ENCODE measurements around the gene FRMD8. TPM values are rescaled to one million over a fixed set of nuclear protein-coding genes. Genes with fewer than 3 reads are reported as not detected.

FRMD8 gene
- total RNA-seq (14.9 and 17.5 TPM in 2 replicates), polyA plus RNA-seq (13.7 and 15.3 TPM in 2 replicates), polyA minus RNA-seq (ENCODE audit: low replicate concordance) (26.4 and 28.1 TPM in 2 replicates)
- polyA plus RNA-seq (2012): 15.2 and 15.4 TPM in 2 replicates

- Histone ChIP-seq H2AFZ (ENCODE audit: low read length) (peak within 1 kb of the TSS; percentile 79), H3K4me2 (ENCODE audit: extremely low read depth, insufficient read depth, low read length) (peak within 1 kb of the TSS; percentile 84), H3K36me3 (ENCODE audit: control insufficient read depth, insufficient read depth, low read length) (peaks cover 7% of the 10 kb centered on the region), H3K4me3 (replicated peaks in 1 of 4; ENCODE audit: control extremely low read depth in 1 of 4, insufficient read depth in 1 of 4, low read depth in 3 of 4, low read length in 4 of 4) (peak within 1 kb of the TSS; percentile 77 to 93 (median 83)), H3K9ac (ENCODE audit: insufficient read depth, low read length) (peak within 1 kb of the TSS; percentile 94), H3K27me3 (ENCODE audit: control insufficient read depth, insufficient read depth, low read length) (no peaks in the 10 kb centered on the region), H3K4me1 (ENCODE audit: control insufficient read depth, extremely low read depth, insufficient read depth, low read length) (peaks cover 54% of the 10 kb centered on the region), H3K9me3 (ENCODE audit: control insufficient read depth, insufficient read depth, low read depth, low read length) (no peaks in the 10 kb centered on the region), H3K27ac (ENCODE audit: insufficient read depth, low read length) (peak within 1 kb of the TSS; percentile 93), H3K79me2 (ENCODE audit: control insufficient read depth, insufficient read depth, low read length) (peaks cover 37% of the 10 kb centered on the region), H4K20me1 (ENCODE audit: control insufficient read depth, extremely low read depth, insufficient read depth, low read length) (no peaks in the 10 kb centered on the region)
- TF ChIP-seq EZH2 (IDR thresholded peaks at IDR 0.05; ENCODE audit: low read length, missing control alignments) (no peak), CTCF (conservative IDR thresholded peaks at IDR 0.05 in 1 of 2, IDR thresholded peaks at IDR 0.05 in 1 of 2; ENCODE audit: low read depth in 1 of 2, low read length in 2 of 2) (no peak)
- peak; percentile 67 to 73 for DNase-seq (ENCODE audit: low read depth in 2 of 2)
These were observed at the start of gene FRMD8 for GRCh38 chr11:65386307-65387140. FRMD8 (plus strand) TSS chr11:65386637; CDS start chr11:65387037, 400 bp downstream.

- H3K79me2 ChIP-seq (ENCODE audit: control insufficient read depth, insufficient read depth, low read length): peaks cover 63% of the 10 kb centered on the region
- H3K9me3 ChIP-seq (ENCODE audit: control insufficient read depth, insufficient read depth, low read depth, low read length): no peaks in the 10 kb centered on the region
- no peak overlapping the region for H3K4me3 ChIP-seq (replicated peaks in 1 of 4; ENCODE audit: control extremely low read depth in 1 of 4, insufficient read depth in 1 of 4, low read depth in 3 of 4, low read length in 4 of 4)
- no peak overlapping the region for H3K4me2 ChIP-seq (ENCODE audit: extremely low read depth, insufficient read depth, low read length)
- no peak for DNase-seq (ENCODE audit: low read depth in 2 of 2)
- no peaks in the 10 kb centered on the region for H3K27me3 ChIP-seq (ENCODE audit: control insufficient read depth, insufficient read depth, low read length)
- no peak overlapping the region for H3K9ac ChIP-seq (ENCODE audit: insufficient read depth, low read length)
- H3K36me3 ChIP-seq (ENCODE audit: control insufficient read depth, insufficient read depth, low read length): peaks cover 12% of the 10 kb centered on the region
- H3K4me1 ChIP-seq (ENCODE audit: control insufficient read depth, extremely low read depth, insufficient read depth, low read length): no peaks in the 10 kb centered on the region
- no peak overlapping the region for H3K27ac ChIP-seq (ENCODE audit: insufficient read depth, low read length)
- H4K20me1 ChIP-seq (ENCODE audit: control insufficient read depth, extremely low read depth, insufficient read depth, low read length): peaks cover 1% of the 10 kb centered on the region
- TF ChIP-seq EZH2 (IDR thresholded peaks at IDR 0.05; ENCODE audit: low read length, missing control alignments): no peak
- TF ChIP-seq CTCF (conservative IDR thresholded peaks at IDR 0.05 in 1 of 2, IDR thresholded peaks at IDR 0.05 in 1 of 2; ENCODE audit: low read depth in 1 of 2, low read length in 2 of 2): no peak
- H2AFZ ChIP-seq (ENCODE audit: low read length): no peak overlapping the region
These were observed 47.8 kb upstream of the FRMD8 start for GRCh38 chr11:65338676-65339075.

- Histone ChIP-seq H3K9me3 (ENCODE audit: control insufficient read depth, insufficient read depth, low read depth, low read length) (no peaks in the 10 kb centered on the region), H4K20me1 (ENCODE audit: control insufficient read depth, extremely low read depth, insufficient read depth, low read length) (peaks cover 1% of the 10 kb centered on the region), H3K27me3 (ENCODE audit: control insufficient read depth, insufficient read depth, low read length) (no peaks in the 10 kb centered on the region), H3K4me2 (ENCODE audit: extremely low read depth, insufficient read depth, low read length) (no peak overlapping the region), H3K4me3 (replicated peaks in 1 of 4; ENCODE audit: control extremely low read depth in 1 of 4, insufficient read depth in 1 of 4, low read depth in 3 of 4, low read length in 4 of 4) (no peak overlapping the region), H3K9ac (ENCODE audit: insufficient read depth, low read length) (no peak overlapping the region), H3K36me3 (ENCODE audit: control insufficient read depth, insufficient read depth, low read length) (peaks cover 19% of the 10 kb centered on the region), H3K79me2 (ENCODE audit: control insufficient read depth, insufficient read depth, low read length) (peaks cover 48% of the 10 kb centered on the region), H3K27ac (ENCODE audit: insufficient read depth, low read length) (no peak overlapping the region), H3K4me1 (ENCODE audit: control insufficient read depth, extremely low read depth, insufficient read depth, low read length) (no peaks in the 10 kb centered on the region), H2AFZ (ENCODE audit: low read length) (no peak overlapping the region)
- no peak for DNase-seq (ENCODE audit: low read depth in 2 of 2)
- TF ChIP-seq CTCF (conservative IDR thresholded peaks at IDR 0.05 in 1 of 2, IDR thresholded peaks at IDR 0.05 in 1 of 2; ENCODE audit: low read depth in 1 of 2, low read length in 2 of 2) (no peak), EZH2 (IDR thresholded peaks at IDR 0.05; ENCODE audit: low read length, missing control alignments) (no peak)
These were observed 46.2 kb upstream of the FRMD8 start for GRCh38 chr11:65340226-65340625.

Measured in fibroblast of lung (primary cell).